ENCODE data around the gene BPI.

The BPI gene

GRCh38 chr20:38342713-38343310, 38.9 kb downstream of the BPI start:
- no peak for TF ChIP-seq CTCF (IDR thresholded peaks at IDR 0.05)
- no peak for TF ChIP-seq ZFX (IDR thresholded peaks at IDR 0.05; ENCODE audit: borderline replicate concordance)
- no peak overlapping the region for H3K27ac ChIP-seq

GRCh38 chr20:38343311-38344106, 39.6 kb downstream of the BPI start:
- H3K27ac ChIP-seq = no peak overlapping the region

GRCh38 chr20:38344107-38344701, 40.2 kb downstream of the BPI start:
- TF ChIP-seq CTCF (IDR thresholded peaks at IDR 0.05) (no peak), ZFX (IDR thresholded peaks at IDR 0.05; ENCODE audit: borderline replicate concordance) (no peak)

More at GRCh38 chr20:38343311-38344106, 39.6 kb downstream of the BPI start:
- no peak for TF ChIP-seq ZFX (IDR thresholded peaks at IDR 0.05; ENCODE audit: borderline replicate concordance)
- TF ChIP-seq CTCF (IDR thresholded peaks at IDR 0.05) = no peak

GRCh38 chr20:38345643-38346042, 41.7 kb downstream of the BPI start:
- TF ChIP-seq ZFX (IDR thresholded peaks at IDR 0.05; ENCODE audit: borderline replicate concordance) = no peak
- TF ChIP-seq CTCF (IDR thresholded peaks at IDR 0.05) = no peak
- no peak overlapping the region for H3K27ac ChIP-seq

More at GRCh38 chr20:38344107-38344701, 40.2 kb downstream of the BPI start:
- H3K27ac ChIP-seq = no peak overlapping the region

- H3K27ac ChIP-seq = no peak within 1 kb of the TSS
- no peak for TF ChIP-seq CTCF (IDR thresholded peaks at IDR 0.05)
- TF ChIP-seq ZFX (IDR thresholded peaks at IDR 0.05; ENCODE audit: borderline replicate concordance) = no peak
These were observed 42.3 kb downstream of the BPI start, which contains the start of gene LBP for GRCh38 chr20:38346247-38346651. TSS of gene LBP (plus strand) at chr20:38346482. CDS start at chr20:38346517, 35 bp downstream.

GRCh38 chr20:38346741-38347140, 42.8 kb downstream of the BPI start:
- H3K27ac ChIP-seq = no peak overlapping the region
- TF ChIP-seq ZFX (IDR thresholded peaks at IDR 0.05; ENCODE audit: borderline replicate concordance) = no peak
- TF ChIP-seq CTCF (IDR thresholded peaks at IDR 0.05) = no peak

Measured in 22Rv1 (cell line).